HG03025 (cell line): Measurements from ENCODE around the gene LRRIQ4.
A peak's percentile ranks its signal among the peaks of the same experiment; 100 is the strongest.

Source experiments
- ATAC-seq: cut with Tn5 transposase; IDR thresholded peaks from one replicate; pipeline ENCODE4 v1.9.1; 2021; ENCODE audit warnings: mild to moderate bottlenecking, moderate library complexity; ENCODE audit not compliant: unreplicated experiment, low FRiP score

LRRIQ4 gene

DNA sequence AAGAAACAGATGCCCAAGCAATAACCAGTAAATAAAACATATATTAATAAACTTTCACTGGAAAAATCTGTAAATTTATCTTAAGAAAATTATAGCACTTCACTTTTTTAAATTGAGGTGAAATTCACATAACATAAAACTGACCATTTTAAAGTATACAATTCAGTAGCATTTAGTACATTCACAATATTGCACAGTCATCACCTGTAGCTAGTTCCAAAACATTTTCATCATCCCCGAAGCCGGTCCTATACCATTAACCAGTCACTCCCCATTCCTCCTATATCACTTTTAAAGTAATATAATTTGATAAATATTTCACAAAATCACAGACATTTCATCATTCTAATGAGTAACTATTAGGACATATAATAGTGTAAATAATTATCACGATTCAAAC, 8.0 kb upstream of the LRRIQ4 start:
- ATAC-seq: no peak

DNA sequence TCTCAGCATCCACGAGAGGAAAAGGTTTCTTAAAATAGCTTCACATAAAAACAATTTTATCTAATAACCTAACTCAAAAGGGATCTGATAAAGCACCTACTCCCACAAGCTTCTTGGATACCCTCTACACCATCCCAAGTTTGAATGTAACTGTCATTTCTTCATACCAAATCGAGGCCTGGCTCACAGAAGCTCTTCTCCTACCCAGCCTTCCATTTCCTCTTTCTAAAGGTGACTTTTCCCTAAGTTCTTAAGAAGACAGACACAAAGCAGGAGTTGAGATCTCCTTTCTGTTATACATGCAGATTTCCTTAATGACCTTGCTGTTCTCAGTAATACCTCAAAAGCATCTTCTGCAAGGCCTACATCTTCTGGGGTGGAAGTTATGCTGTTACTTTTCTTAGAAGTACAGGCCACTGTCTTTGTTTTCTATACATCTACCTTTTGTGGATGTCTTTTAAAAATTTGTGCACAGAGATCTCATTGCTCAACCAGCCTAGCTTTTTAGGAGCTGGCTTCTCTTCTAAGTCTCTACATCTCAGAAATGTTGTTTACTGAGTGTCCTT, 3.4 kb upstream of the LRRIQ4 start:
- no peak for ATAC-seq

DNA sequence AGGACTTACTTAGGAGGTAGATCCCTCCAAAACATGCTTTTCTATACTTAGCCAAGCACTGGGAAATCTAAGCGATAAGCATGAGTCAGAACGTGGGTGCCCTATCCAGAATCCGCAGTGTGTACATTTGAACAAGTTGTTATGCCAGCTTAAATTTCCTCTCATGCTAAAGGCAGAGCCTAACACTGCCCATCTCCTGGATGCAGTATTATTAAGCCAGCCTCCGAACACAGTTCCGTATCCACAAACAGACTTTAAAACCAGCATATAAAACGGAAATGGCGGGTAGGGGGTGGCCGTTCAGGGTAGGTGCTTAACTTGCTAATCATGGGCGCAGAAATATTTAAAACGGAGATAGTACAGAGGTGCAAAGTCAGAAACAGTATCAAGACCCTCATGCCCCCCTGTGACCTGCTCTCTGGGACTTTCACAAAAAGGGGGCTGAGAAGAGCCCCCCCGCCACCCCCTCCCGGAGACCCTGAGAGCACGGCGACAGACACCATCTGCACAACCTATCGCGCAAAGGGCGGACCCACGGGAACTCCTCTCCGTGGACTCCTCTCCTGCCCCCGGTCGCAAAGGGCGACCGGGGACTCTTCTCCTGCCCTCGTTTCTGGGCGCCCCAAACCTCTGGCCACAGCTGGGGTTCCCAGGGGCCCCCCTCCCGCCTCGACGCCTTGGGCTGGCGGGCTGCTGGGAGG, 889 bp upstream of the LRRIQ4 start:
- peak; percentile 6 for ATAC-seq

DNA sequence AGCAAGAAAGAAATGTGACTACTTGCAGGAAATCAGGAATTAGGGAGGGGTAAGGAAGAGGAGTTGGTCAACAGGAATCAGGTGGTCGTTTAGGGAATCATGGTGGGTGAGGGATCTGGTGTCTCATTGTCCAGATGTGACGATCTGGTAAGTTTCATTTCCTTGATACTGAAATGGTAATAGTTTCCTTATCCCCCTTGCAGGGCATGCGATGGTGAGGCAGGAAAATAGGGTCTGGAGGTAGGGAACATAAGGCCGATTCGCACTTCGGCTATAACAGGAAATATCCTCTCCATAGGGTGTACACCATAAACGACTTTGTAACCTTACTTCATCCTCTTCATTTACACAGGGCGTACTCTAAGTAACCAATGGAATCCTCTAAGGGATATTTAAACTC, 608 bp downstream of the LRRIQ4 start:
- ATAC-seq: no peak

DNA sequence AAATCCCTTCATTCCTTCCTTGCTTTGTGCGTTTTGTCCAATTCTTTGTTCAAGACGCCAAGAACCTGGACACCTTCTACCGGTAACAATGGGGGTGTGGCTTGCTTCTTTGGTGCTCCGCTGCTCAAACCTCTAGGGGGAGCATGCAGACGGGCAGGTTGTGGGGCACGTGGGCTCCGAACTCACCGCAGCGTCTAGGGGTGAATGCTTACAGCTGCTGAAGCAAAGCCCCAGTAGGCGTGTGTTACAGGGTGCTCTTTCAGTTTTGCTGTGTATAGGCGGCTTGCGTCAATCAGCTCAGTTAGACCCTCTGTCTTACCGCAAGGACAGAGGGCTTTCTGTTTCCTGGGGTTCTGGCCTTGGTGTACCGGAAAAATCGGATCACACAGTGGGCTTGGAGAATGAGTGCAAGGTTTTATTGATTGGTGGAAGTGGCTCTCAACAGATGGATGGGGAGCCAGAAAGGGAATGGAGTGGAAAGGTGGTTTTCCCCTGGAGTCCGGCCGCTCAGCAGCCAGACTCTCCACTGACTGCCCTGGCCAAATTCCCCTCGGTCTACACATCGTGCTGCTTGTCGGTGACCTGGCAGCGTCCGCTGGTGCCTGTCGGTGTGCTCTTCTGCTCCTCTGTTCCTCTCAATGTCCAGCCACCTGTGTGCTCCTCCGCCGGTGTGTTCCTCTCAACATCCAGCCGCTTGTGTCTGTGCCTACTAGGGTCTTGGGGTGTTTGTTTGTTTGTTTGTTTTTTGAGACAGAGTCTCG, 1.3 kb downstream of the LRRIQ4 start:
- ATAC-seq: peak; percentile 87

DNA sequence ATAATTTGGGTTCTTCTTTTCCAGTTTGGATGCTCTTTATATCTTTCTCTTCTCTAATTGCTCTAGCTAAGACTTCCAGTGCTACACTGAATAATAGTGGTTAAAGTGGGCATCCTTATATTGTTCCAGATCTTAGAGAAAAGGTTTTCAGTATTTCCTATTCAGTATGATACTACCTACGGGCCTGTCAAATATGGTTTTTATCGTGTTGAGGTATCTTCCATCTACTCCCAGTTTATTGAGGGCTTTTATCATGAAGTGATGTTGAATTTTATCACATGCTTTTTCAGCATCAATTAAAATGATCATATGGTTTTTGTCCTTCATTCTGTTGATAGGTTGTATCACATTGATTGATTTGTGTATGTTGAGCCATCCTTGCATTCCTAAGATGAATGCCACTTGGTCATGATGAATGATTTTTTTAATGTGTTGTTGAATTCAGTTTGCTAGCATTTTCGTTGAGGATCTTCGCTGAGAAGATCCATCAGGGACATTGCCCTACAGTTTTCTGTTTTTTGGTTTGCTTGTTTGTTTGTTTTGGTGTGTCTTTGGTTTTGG, 3.0 kb downstream of the LRRIQ4 start:
- ATAC-seq: no peak

DNA sequence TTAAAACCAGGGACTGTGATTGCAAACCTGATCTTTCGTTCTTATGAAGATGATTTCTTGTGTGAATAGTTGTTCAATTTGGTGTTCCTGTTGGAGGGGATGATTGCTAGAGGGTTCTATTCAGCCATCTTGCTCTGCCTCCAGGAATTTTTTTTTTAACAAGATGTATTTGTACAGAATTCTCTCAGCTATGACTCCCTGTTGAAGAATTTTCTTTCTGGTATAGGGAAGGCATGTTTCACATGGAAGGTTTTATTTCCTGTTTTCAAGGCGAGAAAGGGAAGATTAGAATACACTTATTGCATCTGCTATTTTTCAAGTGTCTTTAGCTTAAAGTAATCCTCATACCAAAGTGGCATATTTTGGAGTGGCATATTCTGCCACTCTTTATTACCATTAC, 5.6 kb downstream of the LRRIQ4 start:
- no peak for ATAC-seq

DNA sequence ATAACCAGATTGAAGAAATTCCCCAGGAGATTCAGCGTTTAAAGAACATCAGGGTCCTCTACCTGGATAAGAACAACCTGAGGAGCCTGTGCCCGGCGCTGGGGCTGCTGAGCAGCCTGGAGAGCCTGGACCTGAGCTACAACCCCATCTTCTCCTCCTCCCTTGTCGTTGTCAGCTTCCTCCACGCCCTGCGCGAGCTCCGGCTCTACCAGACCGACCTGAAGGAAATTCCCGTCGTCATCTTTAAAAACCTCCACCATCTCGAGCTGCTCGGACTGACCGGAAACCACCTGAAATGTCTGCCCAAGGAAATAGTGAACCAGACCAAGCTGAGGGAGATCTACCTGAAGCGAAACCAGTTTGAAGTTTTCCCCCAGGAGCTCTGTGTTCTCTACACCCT, 9.4 kb downstream of the LRRIQ4 start:
- no peak for ATAC-seq

DNA sequence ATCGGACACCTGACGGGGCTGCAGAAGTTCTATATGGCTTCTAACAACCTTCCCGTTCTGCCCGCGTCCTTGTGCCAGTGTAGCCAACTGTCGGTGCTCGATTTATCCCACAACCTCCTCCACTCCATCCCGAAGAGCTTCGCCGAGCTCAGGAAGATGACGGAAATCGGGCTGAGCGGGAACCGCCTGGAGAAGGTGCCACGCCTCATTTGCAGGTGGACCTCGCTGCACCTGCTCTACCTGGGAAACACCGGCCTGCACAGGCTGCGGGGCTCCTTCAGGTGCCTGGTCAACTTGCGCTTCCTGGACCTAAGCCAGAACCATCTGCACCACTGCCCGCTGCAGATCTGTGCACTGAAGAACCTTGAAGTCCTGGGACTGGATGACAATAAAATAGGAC, 9.9 kb downstream of the LRRIQ4 start:
- ATAC-seq: no peak

DNA sequence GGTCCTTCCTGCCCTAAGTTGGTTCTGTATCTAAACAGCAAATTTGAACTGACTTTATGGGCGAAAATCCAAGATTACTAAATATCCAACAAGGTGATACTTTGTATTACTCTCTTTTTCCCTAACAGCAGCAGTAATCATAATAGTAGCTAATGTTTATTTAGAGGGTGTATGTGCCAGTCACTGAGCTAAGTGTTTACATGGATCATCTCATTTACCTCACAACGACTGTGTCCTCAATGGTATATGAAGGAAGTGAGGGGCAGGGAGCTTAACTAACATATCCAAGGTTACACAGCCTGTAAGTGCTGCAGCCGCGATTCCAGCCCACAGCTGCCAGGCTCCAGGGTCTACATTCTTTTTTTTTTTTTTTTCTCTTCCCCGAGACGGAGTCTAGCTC, 10.3 kb downstream of the LRRIQ4 start:
- no peak for ATAC-seq

DNA sequence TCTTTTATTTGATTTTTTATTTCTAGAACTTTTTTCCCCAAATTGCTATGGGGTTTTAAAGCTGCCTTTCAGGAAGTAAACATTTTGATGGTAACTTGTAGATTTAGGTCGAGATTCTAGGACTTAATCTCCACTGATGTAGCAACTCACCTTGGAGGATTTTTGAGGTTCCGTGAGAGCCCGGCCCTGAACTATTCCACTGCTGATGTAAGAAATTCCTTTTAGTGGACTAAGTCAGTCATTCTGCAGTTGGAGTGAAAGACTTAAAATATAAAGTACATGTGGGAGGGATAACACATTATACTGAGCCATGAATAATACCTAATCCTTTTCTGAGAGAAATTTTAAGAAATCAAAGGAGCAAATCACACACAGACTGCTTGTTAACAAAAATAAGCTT, 12.6 kb downstream of the LRRIQ4 start:
- no peak for ATAC-seq

DNA sequence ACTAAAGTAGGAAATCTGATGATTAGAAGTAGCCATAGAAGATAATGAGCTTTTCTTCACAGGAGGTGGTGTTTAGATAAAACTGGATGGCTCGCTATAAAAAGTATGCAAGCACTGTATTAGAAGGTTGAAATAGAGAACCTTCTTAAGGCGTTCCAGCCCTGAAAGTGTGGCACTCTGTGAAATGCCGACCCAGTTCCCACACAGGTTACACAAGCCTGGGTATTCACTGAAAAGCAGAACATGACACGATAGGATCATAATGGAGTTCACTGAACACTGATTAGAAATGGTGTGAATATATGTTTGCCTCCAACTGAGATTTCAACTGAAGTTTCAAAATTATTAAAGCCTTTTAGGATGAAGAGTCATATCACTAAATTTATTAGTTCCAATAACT, 15.0 kb downstream of the LRRIQ4 start:
- no peak for ATAC-seq

DNA sequence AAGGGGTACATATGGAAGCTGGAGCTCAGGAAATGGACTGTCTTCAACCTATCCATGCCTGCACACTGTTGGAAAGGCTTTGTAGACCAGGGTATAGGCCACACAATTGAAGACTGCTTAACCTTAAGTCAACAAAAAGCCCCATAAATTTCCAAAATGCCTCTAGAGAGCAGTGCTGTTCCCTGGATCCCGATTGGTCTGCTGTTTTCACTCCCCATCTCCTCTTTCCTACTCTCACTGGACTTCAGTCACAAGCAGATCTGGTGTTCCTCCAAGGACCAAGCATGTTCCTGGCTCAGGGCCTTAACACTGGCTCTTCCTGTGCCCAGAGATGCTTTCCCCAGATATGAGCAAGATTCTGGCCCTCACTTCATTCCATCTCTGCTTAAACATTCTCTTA, 22.9 kb downstream of the LRRIQ4 start:
- ATAC-seq: peak; percentile 12

DNA sequence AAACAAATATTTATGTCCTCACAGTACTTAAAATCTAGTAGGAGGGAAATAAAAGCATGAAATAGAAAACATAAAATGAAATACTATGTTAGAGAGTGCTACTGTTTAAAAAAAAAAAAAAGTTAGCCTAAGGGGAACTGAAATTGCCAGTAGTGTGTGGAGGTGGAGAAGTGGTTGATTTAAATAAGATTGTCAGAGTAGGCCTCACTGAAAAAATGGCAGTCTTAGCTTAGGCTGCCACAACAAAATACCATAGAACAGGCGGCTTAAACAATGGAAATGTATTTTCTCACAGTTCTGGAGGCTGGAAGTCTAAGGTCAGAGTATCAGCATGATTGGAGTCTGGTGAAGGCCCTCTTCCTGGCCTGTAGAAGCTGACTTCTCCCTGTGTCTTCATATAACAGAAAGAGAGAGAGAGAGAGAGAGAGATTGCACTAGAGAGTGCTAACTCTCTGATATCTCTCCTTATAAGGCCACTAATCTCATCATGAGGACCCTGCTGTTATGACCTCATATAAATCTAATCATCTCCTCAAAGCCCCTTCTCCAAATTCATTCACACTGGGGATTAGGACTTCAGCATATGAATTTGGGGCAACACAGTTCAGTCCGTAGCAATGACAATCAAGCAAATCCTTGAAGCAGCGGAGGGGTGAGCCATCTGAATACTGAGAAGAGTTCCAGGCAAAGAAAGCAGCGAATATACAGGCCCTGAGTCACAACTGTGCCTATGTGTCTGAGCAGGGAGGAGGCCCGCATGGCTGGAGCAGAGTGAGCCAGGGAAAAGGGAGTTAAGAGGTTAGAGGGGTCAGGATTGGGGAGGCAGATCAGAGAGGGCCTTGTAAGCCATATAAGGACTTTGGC, 23.6 kb downstream of the LRRIQ4 start:
- ATAC-seq: peak; percentile 90

DNA sequence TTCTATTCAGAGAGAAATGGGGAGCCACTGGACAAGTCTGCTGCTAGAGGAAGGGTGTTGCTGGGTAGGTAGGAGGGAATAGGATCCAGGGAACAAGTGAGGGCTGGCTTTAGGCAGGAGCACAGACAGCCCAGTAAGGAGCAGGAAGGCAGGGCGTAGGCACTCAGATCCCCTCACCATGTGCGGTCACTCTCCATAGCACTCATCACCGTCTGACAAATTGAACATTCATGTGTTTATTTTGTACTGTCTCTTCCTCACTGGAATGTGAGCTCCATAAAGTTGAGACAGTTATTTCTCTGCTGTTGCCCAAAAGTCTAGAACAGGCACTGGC, 24.2 kb downstream of the LRRIQ4 start:
- ATAC-seq: no peak

DNA sequence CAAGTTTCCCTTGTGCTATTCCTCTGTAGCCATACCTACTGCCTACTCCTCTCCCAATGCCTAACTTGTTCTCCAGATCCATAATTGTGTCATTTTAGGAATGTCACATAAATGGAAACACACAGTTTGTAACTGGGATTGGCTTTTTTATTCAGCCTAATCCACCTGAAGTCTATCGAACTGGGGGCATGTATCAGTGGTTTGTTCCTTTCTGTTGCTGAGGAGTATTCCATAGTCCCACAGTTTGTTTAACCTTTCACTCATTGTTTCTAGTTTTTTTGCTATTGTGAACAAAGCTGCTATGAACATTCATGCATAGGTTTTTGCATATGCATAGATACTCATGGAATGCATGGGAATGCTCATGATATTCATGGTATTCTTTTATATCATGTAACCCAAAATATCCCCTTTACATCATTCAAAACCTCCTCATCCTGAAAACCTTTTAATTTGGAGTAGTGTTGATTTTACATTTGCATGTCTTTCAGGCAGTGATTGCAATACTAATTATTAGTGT, 25.9 kb downstream of the LRRIQ4 start:
- no peak for ATAC-seq

DNA sequence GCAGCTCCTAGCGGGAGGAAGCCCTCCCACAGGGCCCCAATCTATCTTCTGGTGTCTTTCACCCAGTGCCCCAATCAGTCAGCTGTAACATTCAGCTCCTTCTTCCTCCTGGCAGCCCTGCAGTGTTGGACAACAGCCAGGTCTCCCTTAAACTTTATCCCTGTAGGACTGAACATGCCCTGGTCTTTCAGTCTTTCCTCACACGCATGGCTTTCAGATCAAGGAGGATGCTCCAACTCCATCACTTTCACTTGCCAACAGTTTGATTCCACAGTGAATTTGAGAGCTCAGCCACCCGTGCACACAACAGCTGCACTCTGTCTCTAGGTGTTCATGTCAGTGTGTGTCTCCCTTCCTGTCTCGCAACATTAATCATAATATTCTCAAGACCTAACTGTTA, 28.5 kb downstream of the LRRIQ4 start:
- no peak for ATAC-seq

DNA sequence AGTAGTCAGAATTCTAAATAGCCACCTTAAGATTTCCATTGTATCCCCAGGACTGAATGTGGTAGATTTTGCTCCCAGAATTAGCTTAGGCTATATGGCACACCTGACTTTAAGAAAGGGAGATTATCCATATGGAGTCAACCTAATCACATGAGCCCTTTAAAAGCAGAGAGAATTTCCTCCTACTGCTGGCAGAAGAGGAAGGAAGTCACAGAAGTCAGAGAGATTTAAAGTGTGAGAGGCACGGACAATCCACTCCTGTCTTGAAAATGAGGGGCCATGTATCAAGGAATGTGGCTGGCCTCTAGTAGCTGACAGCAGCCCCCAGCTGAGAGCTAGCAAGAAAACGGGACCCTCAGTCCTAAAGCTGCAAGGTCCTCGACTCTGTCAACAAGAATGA, 30.3 kb downstream of the LRRIQ4 start:
- ATAC-seq: no peak

DNA sequence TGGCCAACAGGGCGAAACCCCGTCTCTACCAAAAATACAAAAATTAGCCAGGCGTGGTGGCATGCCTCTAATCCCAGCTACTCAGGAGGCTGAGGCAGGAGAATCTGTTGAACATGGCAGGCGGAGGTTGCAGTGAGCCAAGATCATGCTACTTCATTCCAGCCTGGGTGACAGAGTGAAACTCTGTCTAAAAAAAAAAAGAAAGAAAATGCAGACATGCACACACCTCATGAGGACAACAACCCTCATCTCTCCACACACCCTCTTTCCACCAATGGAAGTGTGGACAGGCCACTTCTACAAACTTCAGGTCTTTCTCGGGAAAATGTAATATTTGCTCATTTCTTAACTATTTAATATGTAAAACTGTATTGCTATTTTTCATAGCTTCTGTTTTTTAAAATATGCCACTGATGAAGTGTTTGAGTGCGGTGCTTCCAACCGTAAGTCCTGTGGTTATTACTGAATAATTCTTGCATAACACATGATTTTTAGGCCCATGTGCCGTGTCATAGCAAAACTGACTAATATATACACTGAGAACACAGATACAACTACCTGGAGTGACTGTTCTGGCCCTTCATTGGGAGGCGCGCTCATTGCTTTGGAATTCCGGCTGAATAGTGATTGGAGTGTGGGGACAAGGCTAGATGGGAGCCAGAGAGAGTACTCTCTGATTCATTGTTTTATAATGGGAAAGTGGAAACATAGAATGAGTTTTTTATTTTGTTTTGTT, 34.0 kb downstream of the LRRIQ4 start:
- ATAC-seq: peak; percentile 88

DNA sequence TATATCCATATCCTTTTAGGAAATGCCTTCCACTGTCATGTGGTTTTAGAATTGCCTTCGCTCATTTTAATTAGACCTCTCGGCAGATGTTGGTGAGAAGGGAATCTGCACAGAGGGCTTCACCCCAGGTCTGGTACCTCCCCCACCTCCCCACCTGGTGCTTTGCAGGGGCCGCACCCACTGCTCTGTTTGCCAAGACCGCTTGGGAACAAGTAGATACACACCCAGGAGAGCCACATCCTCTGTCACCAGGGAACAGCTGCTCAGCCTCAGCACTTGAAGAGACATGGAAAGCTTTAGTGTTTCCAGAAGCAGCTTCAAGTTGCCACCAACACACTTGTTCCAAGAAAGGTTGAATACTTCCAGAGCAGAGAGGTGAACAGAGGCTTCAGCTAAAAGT, 35.2 kb downstream of the LRRIQ4 start:
- no peak for ATAC-seq
